Ishikawa (cell line): ENCODE measurements around the gene NCOA4.

Experiments
- CEBPB ChIP-seq: IDR thresholded peaks from 2 replicates; pipeline ENCODE4 v1.6.1; 2012
- CREB1 ChIP-seq: IDR thresholded peaks from 2 replicates; pipeline ENCODE4 v1.6.1; 2012; ENCODE audit warnings: low read depth
- EGR1 ChIP-seq: IDR thresholded peaks from 2 replicates; pipeline ENCODE4 v1.6.1; 2012
- EP300 ChIP-seq: IDR thresholded peaks from 2 replicates; pipeline ENCODE4 v1.6.1; 2012; ENCODE audit warnings: borderline replicate concordance
- FOXM1 ChIP-seq: IDR thresholded peaks from 2 replicates; pipeline ENCODE4 v1.6.1; 2012; ENCODE audit warnings: low read depth, borderline replicate concordance
- MAX ChIP-seq: IDR thresholded peaks from 2 replicates; pipeline ENCODE4 v1.6.1; 2012
- NFIC ChIP-seq: IDR thresholded peaks from 2 replicates; pipeline ENCODE4 v1.6.1; 2012
- RAD21 ChIP-seq: IDR thresholded peaks from 2 replicates; pipeline ENCODE4 v1.6.1; 2012; ENCODE audit warnings: low read depth
- REST ChIP-seq: IDR thresholded peaks from 2 replicates; pipeline ENCODE4 v1.6.1; 2012; ENCODE audit warnings: low read depth, mild to moderate bottlenecking
- TAF1 ChIP-seq: IDR thresholded peaks from 2 replicates; pipeline ENCODE4 v1.6.1; 2012; ENCODE audit warnings: low read depth, mild to moderate bottlenecking
- TCF12 ChIP-seq: IDR thresholded peaks from 2 replicates; pipeline ENCODE4 v1.6.1; 2012; ENCODE audit warnings: low read depth
- TEAD4 ChIP-seq: IDR thresholded peaks from 2 replicates; pipeline ENCODE4 v1.6.1; 2012
- USF1 ChIP-seq: IDR thresholded peaks from 2 replicates; pipeline ENCODE4 v1.6.1; 2012
- YY1 ChIP-seq: IDR thresholded peaks from 2 replicates; pipeline ENCODE4 v1.6.1; 2012; ENCODE audit warnings: low read depth
- ZBTB7A ChIP-seq: IDR thresholded peaks from 2 replicates; pipeline ENCODE4 v1.6.1; 2012; ENCODE audit warnings: low read depth

Gene NCOA4

GRCh38 chr10:46062723-46063428, 32.5 kb upstream of the NCOA4 start:
- TF ChIP-seq FOXM1, result no peak
- no peak for TF ChIP-seq USF1
- no peak for TF ChIP-seq MAX
- no peak for TF ChIP-seq TCF12
- TF ChIP-seq ZBTB7A, result no peak
- no peak for TF ChIP-seq TAF1
- no peak for TF ChIP-seq EGR1
- no peak for TF ChIP-seq RAD21
- no peak for TF ChIP-seq TEAD4
- TF ChIP-seq EP300, result no peak

- TF ChIP-seq REST, result no peak
- no peak for TF ChIP-seq USF1
- no peak for TF ChIP-seq CREB1
- TF ChIP-seq TAF1, result no peak
- TF ChIP-seq YY1, result no peak
- TF ChIP-seq NFIC, result no peak
- no peak for TF ChIP-seq CEBPB
- TF ChIP-seq TEAD4, result no peak
- no peak for TF ChIP-seq FOXM1
- no peak for TF ChIP-seq RAD21
- TF ChIP-seq MAX, result no peak
- TF ChIP-seq TCF12, result no peak
- no peak for TF ChIP-seq EP300
- no peak for TF ChIP-seq ZBTB7A
- no peak for TF ChIP-seq EGR1
Observed at GRCh38 chr10:46060706-46061105, 30.3 kb upstream of the NCOA4 start.

- TF ChIP-seq EP300, result no peak
- TF ChIP-seq ZBTB7A, result no peak
- TF ChIP-seq RAD21, result no peak
- TF ChIP-seq NFIC, result no peak
- no peak for TF ChIP-seq REST
- TF ChIP-seq EGR1, result no peak
- TF ChIP-seq TCF12, result no peak
- no peak for TF ChIP-seq YY1
- no peak for TF ChIP-seq FOXM1
- no peak for TF ChIP-seq CREB1
- no peak for TF ChIP-seq CEBPB
- TF ChIP-seq TEAD4, result no peak
- no peak for TF ChIP-seq TAF1
- no peak for TF ChIP-seq MAX
- TF ChIP-seq USF1, result no peak
Observed at GRCh38 chr10:46057038-46057437, 26.6 kb upstream of the NCOA4 start.

- TF ChIP-seq EP300 (no peak), FOXM1 (no peak), TAF1 (no peak), MAX (no peak), EGR1 (no peak), REST (no peak), RAD21 (no peak), CREB1 (no peak), CEBPB (no peak), TCF12 (no peak), TEAD4 (no peak), YY1 (no peak)
Observed at GRCh38 chr10:46055771-46056170, 25.3 kb upstream of the NCOA4 start.
